GM12878 (cell line): ENCODE data around the gene ARHGAP22. TPM values are rescaled to one million over a fixed set of nuclear protein-coding genes. Genes with fewer than 3 reads are reported as not detected.

Experiments
- EP300 ChIP-seq, 2 experiments: fragments of 150-350 bp in 1 of 2; IDR thresholded peaks; 2 replicates each; pipeline ENCODE4 v1.6.1; 2011 to 2012; ENCODE audit warnings: low read depth in 2 of 2, low read length in 2 of 2, borderline replicate concordance in 1 of 2, improper control_type of control experiment in 1 of 2, inconsistent platforms in 1 of 2; ENCODE audit not compliant: control insufficient read depth in 1 of 2
- JUNB ChIP-seq: IDR thresholded peaks from 2 replicates; pipeline ENCODE4 v1.6.1; 2016; ENCODE audit warnings: antibody characterized with exemption, mild to moderate bottlenecking
- SMC3 ChIP-seq: IDR thresholded peaks from 2 replicates; pipeline ENCODE4 v1.6.1; 2011; ENCODE audit warnings: low read length, improper control_type of control experiment, borderline replicate concordance
- TAF1 ChIP-seq: IDR thresholded peaks from 2 replicates; pipeline ENCODE4 v1.6.1; 2011; ENCODE audit warnings: mild to moderate bottlenecking, low read depth, low read length, borderline replicate concordance
- polyA plus RNA-seq, 11 experiments: library from polyadenylated mRNA; depleted of rRNA in 4 of 11; unstranded in 6 of 11; stranded (reverse) in 5 of 11; fragments of >200 nt; fragmentation: Nextera tagmentation in 4 of 11; fragmentation: Illumina TruSeq in 1 of 11; extraction: Ambion mirVana in 4 of 11; extraction: Trizol in 1 of 11; gene quantifications; 1 replicate in 1 of 11; 2 replicates in 10 of 11; pipeline versions ENCODE4 v1.2.1 to v1.2.3, GENCODE V29; 2011 to 2016; ENCODE audit warnings: inconsistent platforms in 2 of 11, missing spikeins in 2 of 11, low read depth in 1 of 11
- total RNA-seq, 4 experiments: library from RNA; depleted of rRNA in 3 of 4; stranded (reverse); fragments of >200 nt in 3 of 4; fragmentation: Illumina TruSeq in 1 of 4; extraction: Trizol in 1 of 4; gene quantifications; 2 replicates each; pipeline versions ENCODE4 v1.2.1 to v1.2.3, GENCODE V29; 2013 to 2021
- TF ChIP-seq, protein P1 (sequence below): fragments of 450-650 bp; IDR thresholded peaks from 2 replicates; pipeline ENCODE4 v1.6.1; 2017; ENCODE audit warnings: mild to moderate bottlenecking, moderate library complexity
- TF ChIP-seq, protein P2 (sequence below): fragments of 450-650 bp; formaldehyde crosslinking; IDR thresholded peaks from 2 replicates; pipeline ENCODE4 v1.4.0; 2020; ENCODE audit warnings: mild to moderate bottlenecking, moderate library complexity
- TF ChIP-seq, protein P3 (sequence below): fragments of 450-650 bp; IDR thresholded peaks from 2 replicates; pipeline ENCODE4 v1.6.1; 2017; ENCODE audit warnings: mild to moderate bottlenecking, moderate library complexity

The ARHGAP22 gene
- total and polyA plus RNA-seq, 10 of the 15 experiments (the other 5 are each of a cell fraction or from before 2014, with no cell fraction given): 0.07 to 0.61 (median 0.18) TPM; not detected in 5

DNA sequence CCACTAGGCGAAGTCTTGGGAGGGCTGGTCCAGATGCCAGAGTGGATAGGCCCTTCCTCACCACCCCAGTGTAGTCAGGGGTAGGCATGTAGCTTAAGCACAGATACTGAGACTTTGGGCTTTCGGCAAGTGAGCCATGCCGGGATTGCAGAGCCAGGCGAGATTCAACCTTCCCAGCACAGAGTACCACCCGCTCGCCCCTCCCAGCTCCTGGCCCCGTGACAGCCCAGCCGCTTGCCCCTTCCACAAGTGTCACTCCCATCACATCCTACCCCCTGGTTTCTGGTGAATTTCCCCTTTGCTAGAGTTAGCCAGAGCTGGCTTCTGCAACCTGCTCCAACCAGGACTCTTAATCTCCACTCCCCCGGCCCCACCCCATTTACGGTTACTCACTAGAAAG, 56.9 kb downstream of the ARHGAP22 start (continued):
- TF ChIP-seq, protein P1, sequence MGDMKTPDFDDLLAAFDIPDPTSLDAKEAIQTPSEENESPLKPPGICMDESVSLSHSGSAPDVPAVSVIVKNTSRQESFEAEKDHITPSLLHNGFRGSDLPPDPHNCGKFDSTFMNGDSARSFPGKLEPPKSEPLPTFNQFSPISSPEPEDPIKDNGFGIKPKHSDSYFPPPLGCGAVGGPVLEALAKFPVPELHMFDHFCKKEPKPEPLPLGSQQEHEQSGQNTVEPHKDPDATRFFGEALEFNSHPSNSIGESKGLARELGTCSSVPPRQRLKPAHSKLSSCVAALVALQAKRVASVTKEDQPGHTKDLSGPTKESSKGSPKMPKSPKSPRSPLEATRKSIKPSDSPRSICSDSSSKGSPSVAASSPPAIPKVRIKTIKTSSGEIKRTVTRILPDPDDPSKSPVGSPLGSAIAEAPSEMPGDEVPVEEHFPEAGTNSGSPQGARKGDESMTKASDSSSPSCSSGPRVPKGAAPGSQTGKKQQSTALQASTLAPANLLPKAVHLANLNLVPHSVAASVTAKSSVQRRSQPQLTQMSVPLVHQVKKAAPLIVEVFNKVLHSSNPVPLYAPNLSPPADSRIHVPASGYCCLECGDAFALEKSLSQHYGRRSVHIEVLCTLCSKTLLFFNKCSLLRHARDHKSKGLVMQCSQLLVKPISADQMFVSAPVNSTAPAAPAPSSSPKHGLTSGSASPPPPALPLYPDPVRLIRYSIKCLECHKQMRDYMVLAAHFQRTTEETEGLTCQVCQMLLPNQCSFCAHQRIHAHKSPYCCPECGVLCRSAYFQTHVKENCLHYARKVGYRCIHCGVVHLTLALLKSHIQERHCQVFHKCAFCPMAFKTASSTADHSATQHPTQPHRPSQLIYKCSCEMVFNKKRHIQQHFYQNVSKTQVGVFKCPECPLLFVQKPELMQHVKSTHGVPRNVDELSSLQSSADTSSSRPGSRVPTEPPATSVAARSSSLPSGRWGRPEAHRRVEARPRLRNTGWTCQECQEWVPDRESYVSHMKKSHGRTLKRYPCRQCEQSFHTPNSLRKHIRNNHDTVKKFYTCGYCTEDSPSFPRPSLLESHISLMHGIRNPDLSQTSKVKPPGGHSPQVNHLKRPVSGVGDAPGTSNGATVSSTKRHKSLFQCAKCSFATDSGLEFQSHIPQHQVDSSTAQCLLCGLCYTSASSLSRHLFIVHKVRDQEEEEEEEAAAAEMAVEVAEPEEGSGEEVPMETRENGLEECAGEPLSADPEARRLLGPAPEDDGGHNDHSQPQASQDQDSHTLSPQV: no peak
- no peak for TF ChIP-seq SMC3
- TF ChIP-seq EP300 (IDR thresholded peaks at IDR 0.05; ENCODE audit: borderline replicate concordance in 1 of 2, control insufficient read depth in 1 of 2, low read depth in 2 of 2, low read length in 2 of 2): no peak
- TF ChIP-seq, protein P2, sequence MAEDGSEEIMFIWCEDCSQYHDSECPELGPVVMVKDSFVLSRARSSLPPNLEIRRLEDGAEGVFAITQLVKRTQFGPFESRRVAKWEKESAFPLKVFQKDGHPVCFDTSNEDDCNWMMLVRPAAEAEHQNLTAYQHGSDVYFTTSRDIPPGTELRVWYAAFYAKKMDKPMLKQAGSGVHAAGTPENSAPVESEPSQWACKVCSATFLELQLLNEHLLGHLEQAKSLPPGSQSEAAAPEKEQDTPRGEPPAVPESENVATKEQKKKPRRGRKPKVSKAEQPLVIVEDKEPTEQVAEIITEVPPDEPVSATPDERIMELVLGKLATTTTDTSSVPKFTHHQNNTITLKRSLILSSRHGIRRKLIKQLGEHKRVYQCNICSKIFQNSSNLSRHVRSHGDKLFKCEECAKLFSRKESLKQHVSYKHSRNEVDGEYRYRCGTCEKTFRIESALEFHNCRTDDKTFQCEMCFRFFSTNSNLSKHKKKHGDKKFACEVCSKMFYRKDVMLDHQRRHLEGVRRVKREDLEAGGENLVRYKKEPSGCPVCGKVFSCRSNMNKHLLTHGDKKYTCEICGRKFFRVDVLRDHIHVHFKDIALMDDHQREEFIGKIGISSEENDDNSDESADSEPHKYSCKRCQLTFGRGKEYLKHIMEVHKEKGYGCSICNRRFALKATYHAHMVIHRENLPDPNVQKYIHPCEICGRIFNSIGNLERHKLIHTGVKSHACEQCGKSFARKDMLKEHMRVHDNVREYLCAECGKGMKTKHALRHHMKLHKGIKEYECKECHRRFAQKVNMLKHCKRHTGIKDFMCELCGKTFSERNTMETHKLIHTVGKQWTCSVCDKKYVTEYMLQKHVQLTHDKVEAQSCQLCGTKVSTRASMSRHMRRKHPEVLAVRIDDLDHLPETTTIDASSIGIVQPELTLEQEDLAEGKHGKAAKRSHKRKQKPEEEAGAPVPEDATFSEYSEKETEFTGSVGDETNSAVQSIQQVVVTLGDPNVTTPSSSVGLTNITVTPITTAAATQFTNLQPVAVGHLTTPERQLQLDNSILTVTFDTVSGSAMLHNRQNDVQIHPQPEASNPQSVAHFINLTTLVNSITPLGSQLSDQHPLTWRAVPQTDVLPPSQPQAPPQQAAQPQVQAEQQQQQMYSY (CRISPR knock-in tag): no peak
- TF ChIP-seq, protein P3, sequence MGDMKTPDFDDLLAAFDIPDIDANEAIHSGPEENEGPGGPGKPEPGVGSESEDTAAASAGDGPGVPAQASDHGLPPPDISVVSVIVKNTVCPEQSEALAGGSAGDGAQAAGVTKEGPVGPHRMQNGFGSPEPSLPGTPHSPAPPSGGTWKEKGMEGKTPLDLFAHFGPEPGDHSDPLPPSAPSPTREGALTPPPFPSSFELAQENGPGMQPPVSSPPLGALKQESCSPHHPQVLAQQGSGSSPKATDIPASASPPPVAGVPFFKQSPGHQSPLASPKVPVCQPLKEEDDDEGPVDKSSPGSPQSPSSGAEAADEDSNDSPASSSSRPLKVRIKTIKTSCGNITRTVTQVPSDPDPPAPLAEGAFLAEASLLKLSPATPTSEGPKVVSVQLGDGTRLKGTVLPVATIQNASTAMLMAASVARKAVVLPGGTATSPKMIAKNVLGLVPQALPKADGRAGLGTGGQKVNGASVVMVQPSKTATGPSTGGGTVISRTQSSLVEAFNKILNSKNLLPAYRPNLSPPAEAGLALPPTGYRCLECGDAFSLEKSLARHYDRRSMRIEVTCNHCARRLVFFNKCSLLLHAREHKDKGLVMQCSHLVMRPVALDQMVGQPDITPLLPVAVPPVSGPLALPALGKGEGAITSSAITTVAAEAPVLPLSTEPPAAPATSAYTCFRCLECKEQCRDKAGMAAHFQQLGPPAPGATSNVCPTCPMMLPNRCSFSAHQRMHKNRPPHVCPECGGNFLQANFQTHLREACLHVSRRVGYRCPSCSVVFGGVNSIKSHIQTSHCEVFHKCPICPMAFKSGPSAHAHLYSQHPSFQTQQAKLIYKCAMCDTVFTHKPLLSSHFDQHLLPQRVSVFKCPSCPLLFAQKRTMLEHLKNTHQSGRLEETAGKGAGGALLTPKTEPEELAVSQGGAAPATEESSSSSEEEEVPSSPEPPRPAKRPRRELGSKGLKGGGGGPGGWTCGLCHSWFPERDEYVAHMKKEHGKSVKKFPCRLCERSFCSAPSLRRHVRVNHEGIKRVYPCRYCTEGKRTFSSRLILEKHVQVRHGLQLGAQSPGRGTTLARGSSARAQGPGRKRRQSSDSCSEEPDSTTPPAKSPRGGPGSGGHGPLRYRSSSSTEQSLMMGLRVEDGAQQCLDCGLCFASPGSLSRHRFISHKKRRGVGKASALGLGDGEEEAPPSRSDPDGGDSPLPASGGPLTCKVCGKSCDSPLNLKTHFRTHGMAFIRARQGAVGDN: no peak
- no peak for TF ChIP-seq JUNB
- TF ChIP-seq TAF1: no peak
